GM12878 (cell line): ENCODE results near the gene GNG12. TPM values are rescaled to one million over a fixed set of nuclear protein-coding genes. Genes with fewer than 3 reads are reported as not detected.

ENCODE experiments used
- ATAC-seq: fragments of 200-7000 bp; cut with Tn5 transposase; 3 replicates; pipeline ENCODE4 v1.9.1; 2020; ENCODE audit warnings: mild to moderate bottlenecking, moderate library complexity
- BruUV-seq: library from RNA; stranded (reverse); fragments of 400-500 nt; replicated peaks from 2 replicates; lab custom pipeline; 2021; lab: Mats Ljungman, UMichigan
- CTCF ChIA-PET: fragments of 300-600 bp; sonication (Branson Sonifier 250); formaldehyde crosslinking; extraction: SDS; loops from one replicate; lab custom pipeline; 2021; ENCODE audit warnings: inconsistent platforms; lab: Yijun Ruan, JAX
- POLR2A ChIA-PET: fragments of 350-600 bp; formaldehyde crosslinking; extraction: SDS; loops from one replicate; lab custom pipeline; 2021; ENCODE audit warnings: inconsistent platforms; lab: Charles Lee
- RAD21 ChIA-PET: fragments of 300-600 bp; sonication (Branson Sonifier 250); formaldehyde crosslinking; loops from one replicate; lab custom pipeline; 2023; ENCODE audit warnings: antibody characterized with exemption; ENCODE audit not compliant: unreplicated experiment; lab: Charles Lee
- SMC1A ChIA-PET: fragments of 300-600 bp; sonication (Branson Sonifier 250); formaldehyde crosslinking; loops from one replicate; lab custom pipeline; 2023; ENCODE audit not compliant: unreplicated experiment, uncharacterized antibody; lab: Charles Lee
- DNase-seq: peaks from one replicate; pipeline ENCODE4 v3.0.0-alpha.2; 2011; ENCODE audit warnings: low read depth, low spot score
- FAIRE-seq: peaks from 3 replicates; lab custom pipeline; 2011; peaks lifted over from hg19 to GRCh38; lab: Jason Lieb, UNC
- H2AFZ ChIP-seq: 2 replicates; pipeline ENCODE4 v1.6.0; 2011; ENCODE audit warnings: low read depth, low read length, control low read depth; ENCODE audit not compliant: control insufficient read depth
- H3K27ac ChIP-seq: 2 replicates; pipeline ENCODE4 v1.5.1; 2011; ENCODE audit warnings: control low read depth; ENCODE audit not compliant: control insufficient read depth, insufficient read depth
- H3K27me3 ChIP-seq, 2 experiments: replicated peaks in 1 of 2; 2 replicates each; pipeline versions ENCODE4 v1.6.0 to v1.6.1; 2011; ENCODE audit warnings: low read length in 1 of 2; ENCODE audit not compliant: control insufficient read depth in 2 of 2, insufficient read depth in 2 of 2
- H3K36me3 ChIP-seq, 2 experiments: 2 replicates each; pipeline ENCODE4 v1.5.1; 2011; ENCODE audit warnings: low read length in 1 of 2; ENCODE audit not compliant: control insufficient read depth in 2 of 2, insufficient read depth in 2 of 2
- H3K4me1 ChIP-seq: 2 replicates; pipeline ENCODE4 v1.6.1; 2011; ENCODE audit warnings: mild to moderate bottlenecking, low read length, moderate library complexity, mixed read lengths; ENCODE audit not compliant: control insufficient read depth, insufficient read depth
- H3K4me2 ChIP-seq: 2 replicates; pipeline ENCODE4 v1.6.0; 2011; ENCODE audit warnings: control low read depth; ENCODE audit not compliant: control insufficient read depth, insufficient read depth
- H3K4me3 ChIP-seq: fragments of 200-600 bp; sonication (generic); 2 replicates; pipeline ENCODE4 v1.5.1; 2016
- H3K79me2 ChIP-seq: 2 replicates; pipeline ENCODE4 v1.6.0; 2011; ENCODE audit warnings: low read length; ENCODE audit not compliant: control insufficient read depth, insufficient read depth
- H3K9ac ChIP-seq: 2 replicates; pipeline ENCODE4 v1.8.0; 2011; ENCODE audit warnings: low read length, control low read depth, mixed read lengths; ENCODE audit not compliant: control insufficient read depth, insufficient read depth
- H3K9me3 ChIP-seq: replicated peaks from 3 replicates; pipeline ENCODE4 v1.5.1; 2011; ENCODE audit warnings: mild to moderate bottlenecking, low read length; ENCODE audit not compliant: control insufficient read depth, insufficient read depth
- H4K20me1 ChIP-seq: 2 replicates; pipeline ENCODE4 v1.6.0; 2011; ENCODE audit not compliant: control insufficient read depth, insufficient read depth
- ATF7 ChIP-seq: fragments of 450-650 bp; IDR thresholded peaks from 2 replicates; pipeline ENCODE4 v1.6.1; 2016; ENCODE audit warnings: low read depth, mild to moderate bottlenecking
- BACH1 ChIP-seq: fragments of 450-650 bp; IDR thresholded peaks from 2 replicates; pipeline ENCODE4 v1.6.1; 2017; ENCODE audit warnings: mild to moderate bottlenecking, borderline replicate concordance
- ESRRA ChIP-seq: IDR thresholded peaks from 2 replicates; pipeline ENCODE4 v1.6.1; 2012; ENCODE audit warnings: mild to moderate bottlenecking, low read length, improper control_type of control experiment
- JUNB ChIP-seq: IDR thresholded peaks from 2 replicates; pipeline ENCODE4 v1.6.1; 2016; ENCODE audit warnings: antibody characterized with exemption, mild to moderate bottlenecking
- KDM1A ChIP-seq: fragments of 200-600 bp; sonication (generic); IDR thresholded peaks from 2 replicates; pipeline ENCODE4 v1.6.1; 2016; ENCODE audit warnings: borderline replicate concordance
- NFXL1 ChIP-seq: fragments of 450-650 bp; IDR thresholded peaks from 2 replicates; pipeline ENCODE4 v1.6.1; 2017; ENCODE audit warnings: antibody characterized with exemption, mild to moderate bottlenecking, borderline replicate concordance
- PAX5 ChIP-seq: IDR thresholded peaks from 2 replicates; pipeline ENCODE4 v1.6.1; 2011; ENCODE audit warnings: low read depth, low read length, borderline replicate concordance
- POLR2A ChIP-seq: IDR thresholded peaks from 2 replicates; pipeline ENCODE4 v1.6.1; 2011; ENCODE audit warnings: low read depth, mild to moderate bottlenecking, low read length
- RAD51 ChIP-seq: fragments of 450-650 bp; IDR thresholded peaks from 2 replicates; pipeline ENCODE4 v1.6.1; 2016; ENCODE audit warnings: moderate library complexity, mild to moderate bottlenecking, inconsistent platforms
- RBBP5 ChIP-seq: fragments of 200-600 bp; sonication (generic); conservative IDR thresholded peaks from 2 replicates; pipeline ENCODE4 v1.6.1; 2016
- SIN3A ChIP-seq: IDR thresholded peaks from 2 replicates; pipeline ENCODE4 v1.6.1; 2012; ENCODE audit warnings: low read depth, low read length, improper control_type of control experiment
- SMAD5 ChIP-seq: IDR thresholded peaks from 2 replicates; pipeline ENCODE4 v1.6.1; 2016; ENCODE audit warnings: antibody characterized with exemption, low read depth
- SMARCA5 ChIP-seq: fragments of 450-650 bp; IDR thresholded peaks from 2 replicates; pipeline ENCODE4 v1.6.1; 2017; ENCODE audit warnings: mild to moderate bottlenecking
- SREBF2 ChIP-seq: IDR thresholded peaks from 2 replicates; pipeline ENCODE4 v1.6.1; 2012; ENCODE audit warnings: mild to moderate bottlenecking, low read length
- STAT1 ChIP-seq: fragments of 450-650 bp; conservative IDR thresholded peaks from 2 replicates; pipeline ENCODE4 v1.6.1; 2014; ENCODE audit warnings: antibody characterized with exemption, mild to moderate bottlenecking
- TAF1 ChIP-seq: IDR thresholded peaks from 2 replicates; pipeline ENCODE4 v1.6.1; 2011; ENCODE audit warnings: mild to moderate bottlenecking, low read depth, low read length, borderline replicate concordance
- TBL1XR1 ChIP-seq: IDR thresholded peaks from 2 replicates; pipeline ENCODE4 v1.6.1; 2012; ENCODE audit warnings: low read depth, low read length, improper control_type of control experiment
- YY1 ChIP-seq: IDR thresholded peaks from 2 replicates; pipeline ENCODE4 v1.6.1; 2011; ENCODE audit warnings: low read depth, mild to moderate bottlenecking, low read length
- ZBTB4 ChIP-seq: fragments of 450-650 bp; formaldehyde crosslinking; IDR thresholded peaks from 2 replicates; pipeline ENCODE4 v1.4.0; 2022; ENCODE audit warnings: mild to moderate bottlenecking, moderate library complexity
- ZNF217 ChIP-seq: fragments of 450-650 bp; IDR thresholded peaks from 2 replicates; pipeline ENCODE4 v1.6.1; 2017; ENCODE audit warnings: antibody characterized with exemption, mild to moderate bottlenecking
- WGBS: methylation state at CpG from one replicate; pipeline ENCODE4 v1.1.6; 2016; ENCODE audit warnings: low lambda C conversion rate; ENCODE audit not compliant: insufficient replicate concordance, insufficient coverage; ENCODE audit errors: missing lambda C conversion rate; 5-methylcytosine and 5-hydroxymethylcytosine counted together
- in situ Hi-C: fragments of 300-500 bp; cut with MboI; formaldehyde crosslinking; loops from 9 replicates; pipeline ENCODE4 v1.14.3; 2018; ENCODE audit warnings: mixed read lengths
- intact Hi-C: fragments of 100-400 bp; cut with micrococcal nuclease; formaldehyde crosslinking; loops from one replicate; pipeline ENCODE4 v1.14.2; 2022; ENCODE audit not compliant: unreplicated experiment
- polyA plus RNA-seq, 11 experiments: library from polyadenylated mRNA; depleted of rRNA in 4 of 11; unstranded in 6 of 11; stranded (reverse) in 5 of 11; fragments of >200 nt; fragmentation: Nextera tagmentation in 4 of 11; fragmentation: Illumina TruSeq in 1 of 11; extraction: Ambion mirVana in 4 of 11; extraction: Trizol in 1 of 11; gene quantifications; 1 replicate in 1 of 11; 2 replicates in 10 of 11; pipeline versions ENCODE4 v1.2.1 to v1.2.3, GENCODE V29; 2011 to 2016; ENCODE audit warnings: inconsistent platforms in 2 of 11, missing spikeins in 2 of 11, low read depth in 1 of 11
- total RNA-seq, 4 experiments: library from RNA; depleted of rRNA in 3 of 4; stranded (reverse); fragments of >200 nt in 3 of 4; fragmentation: Illumina TruSeq in 1 of 4; extraction: Trizol in 1 of 4; gene quantifications; 2 replicates each; pipeline versions ENCODE4 v1.2.1 to v1.2.3, GENCODE V29; 2013 to 2021
- TF ChIP-seq, protein P1 (sequence below): IDR thresholded peaks from 2 replicates; pipeline ENCODE4 v1.6.1; 2011; ENCODE audit warnings: mild to moderate bottlenecking, low read depth, low read length, moderate library complexity; ENCODE audit not compliant: insufficient replicate concordance

GNG12 gene
- total and polyA plus RNA-seq, 10 of the 15 experiments (the other 5 are each of a cell fraction or from before 2014, with no cell fraction given), result 0.22 to 32.8 (median 0.35) TPM

DNA sequence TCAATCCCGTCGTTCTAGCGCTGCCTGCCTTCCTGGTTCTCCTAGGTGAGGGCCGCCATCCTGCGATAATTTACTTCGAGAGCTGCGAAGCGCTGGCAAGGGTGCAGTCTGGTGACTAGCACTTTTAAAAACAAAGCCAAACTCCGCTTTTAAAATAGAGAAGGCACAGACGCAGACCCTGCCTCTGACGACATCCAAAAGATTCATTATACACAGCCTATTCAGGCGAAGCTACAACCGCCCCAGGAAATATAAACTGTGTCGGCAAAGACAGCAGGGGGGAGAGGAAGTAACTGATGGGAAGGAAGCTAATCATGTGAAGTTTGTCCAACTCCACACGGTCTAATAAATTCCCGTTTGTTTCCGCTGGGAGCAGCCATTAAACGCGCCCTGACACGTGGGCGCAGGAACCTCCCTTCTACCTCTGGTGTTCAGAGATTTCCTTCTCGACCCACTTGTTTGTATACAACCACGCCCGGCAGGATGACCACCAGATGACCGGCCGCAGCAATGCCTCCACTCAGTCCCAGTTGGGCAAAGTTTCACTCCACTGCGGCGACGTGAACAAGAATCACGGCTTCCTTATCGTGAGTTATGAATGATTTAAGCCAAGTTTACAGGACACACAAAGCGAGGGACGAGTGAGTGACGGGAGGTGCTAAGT, 1.3 kb downstream of the GNG12 start:
- Histone ChIP-seq H3K27me3 (peaks cover 6 to 11% of the 10 kb centered on the region in 2 experiments; a peak in 3 of 4 replicates), H2AFZ (no peak overlapping the region; the same call in 1 of the 2 replicates), H4K20me1 (no peaks in the 10 kb centered on the region), H3K79me2 (no peaks in the 10 kb centered on the region), H3K4me3 (no peak overlapping the region), H3K4me2 (0 out of 2 replicates have a peak overlapping the region, but pooled peaks have one; percentile 17), H3K36me3 (no peaks in the 10 kb centered on the region), H3K9me3 (no peaks in the 10 kb centered on the region), H3K4me1 (no peaks in the 10 kb centered on the region), H3K9ac (no peak overlapping the region), H3K27ac (no peak overlapping the region)
- no TSS peak for BruUV-seq
- SMC1A ChIA-PET, result interaction anchor here (1.1 to 47.8 kb wide), 17 partner anchors 8 to 145 kb away, joined by 3 to 1058 read pairs (median 7); no protein-coding TSS in a partner anchor
- DNase-seq (no peak), ATAC-seq (peak; percentile 32), FAIRE-seq (no peak)
- CTCF ChIA-PET, result interaction anchor here (0.9 to 16.7 kb wide), 18 partner anchors 11 to 404 kb away, joined by 3 to 298 read pairs (median 6); no protein-coding TSS in a partner anchor
- POLR2A ChIA-PET, result interaction anchor here (0.6 to 10.8 kb wide), 14 partner anchors 12 to 147 kb away, joined by 3 to 155 read pairs (median 5); partner anchors contain the start of gene GADD45A
- in situ Hi-C loops (no loop called here), intact Hi-C loops (loop anchor here (5.0 kb wide), 1 partner anchor 60 kb away; no protein-coding TSS in a partner anchor)
- WGBS, result 3% methylated on average over 34 of the region's 34 CpGs
- RAD21 ChIA-PET, result interaction anchor here (1.0 to 15.4 kb wide), 13 partner anchors 12 to 146 kb away, joined by 3 to 320 read pairs (median 15); no protein-coding TSS in a partner anchor
- no peak for TF ChIP-seq NFXL1
- no peak for TF ChIP-seq STAT1
- no peak for TF ChIP-seq ATF7
- TF ChIP-seq ZBTB4 (CRISPR knock-in tag), result no peak
- no peak for TF ChIP-seq TBL1XR1
- TF ChIP-seq BACH1, result no peak
- no peak for TF ChIP-seq SMARCA5
- TF ChIP-seq SREBF2, result no peak
- TF ChIP-seq RBBP5, result no peak
- TF ChIP-seq, protein P1, sequence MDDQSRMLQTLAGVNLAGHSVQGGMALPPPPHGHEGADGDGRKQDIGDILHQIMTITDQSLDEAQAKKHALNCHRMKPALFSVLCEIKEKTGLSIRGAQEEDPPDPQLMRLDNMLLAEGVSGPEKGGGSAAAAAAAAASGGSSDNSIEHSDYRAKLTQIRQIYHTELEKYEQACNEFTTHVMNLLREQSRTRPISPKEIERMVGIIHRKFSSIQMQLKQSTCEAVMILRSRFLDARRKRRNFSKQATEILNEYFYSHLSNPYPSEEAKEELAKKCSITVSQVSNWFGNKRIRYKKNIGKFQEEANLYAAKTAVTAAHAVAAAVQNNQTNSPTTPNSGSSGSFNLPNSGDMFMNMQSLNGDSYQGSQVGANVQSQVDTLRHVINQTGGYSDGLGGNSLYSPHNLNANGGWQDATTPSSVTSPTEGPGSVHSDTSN, result no peak
- no peak for TF ChIP-seq PAX5
- no peak for TF ChIP-seq ESRRA
- no peak for TF ChIP-seq POLR2A
- no peak for TF ChIP-seq ZNF217
- TF ChIP-seq TAF1, result no peak
- no peak for TF ChIP-seq YY1
- TF ChIP-seq SIN3A, result no peak
- TF ChIP-seq SMAD5, result no peak
- TF ChIP-seq RAD51, result peak; percentile 39; the same call in 1 of the 2 replicates
- TF ChIP-seq KDM1A, result no peak
- TF ChIP-seq JUNB, result no peak
